GM21360 (cell line): ENCODE data around the gene CDC25C.
"Not testable (repeated sequence)": the region's sequence is repeated elsewhere in the genome, so short reads cannot be mapped to it uniquely, and the experiment has no call there.

Source experiments
- ATAC-seq: cut with Tn5 transposase; IDR thresholded peaks from one replicate; pipeline ENCODE4 v1.9.1; 2021; ENCODE audit warnings: mild to moderate bottlenecking, moderate library complexity; ENCODE audit not compliant: unreplicated experiment

Gene CDC25C

DNA sequence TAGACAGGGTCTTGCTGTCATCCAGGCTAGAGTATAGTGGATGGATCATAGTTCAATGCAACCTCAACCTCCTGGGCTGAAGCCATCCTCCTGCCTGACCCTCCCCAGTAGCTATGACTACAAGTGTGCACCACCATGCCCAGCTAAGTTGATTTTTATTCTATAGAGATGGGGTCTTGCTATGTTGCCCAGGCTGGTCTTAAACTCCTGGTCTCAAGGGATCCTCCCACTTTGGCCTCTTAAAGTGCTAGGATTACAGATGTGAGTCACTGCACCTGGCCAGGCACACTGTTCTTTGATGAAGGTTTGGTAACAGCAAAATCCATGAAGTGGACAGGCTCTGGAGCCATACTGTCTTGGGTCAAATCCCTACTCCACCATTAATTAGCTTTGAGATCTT is 50.7 kb downstream of the CDC25C start:
- no peak for ATAC-seq

DNA sequence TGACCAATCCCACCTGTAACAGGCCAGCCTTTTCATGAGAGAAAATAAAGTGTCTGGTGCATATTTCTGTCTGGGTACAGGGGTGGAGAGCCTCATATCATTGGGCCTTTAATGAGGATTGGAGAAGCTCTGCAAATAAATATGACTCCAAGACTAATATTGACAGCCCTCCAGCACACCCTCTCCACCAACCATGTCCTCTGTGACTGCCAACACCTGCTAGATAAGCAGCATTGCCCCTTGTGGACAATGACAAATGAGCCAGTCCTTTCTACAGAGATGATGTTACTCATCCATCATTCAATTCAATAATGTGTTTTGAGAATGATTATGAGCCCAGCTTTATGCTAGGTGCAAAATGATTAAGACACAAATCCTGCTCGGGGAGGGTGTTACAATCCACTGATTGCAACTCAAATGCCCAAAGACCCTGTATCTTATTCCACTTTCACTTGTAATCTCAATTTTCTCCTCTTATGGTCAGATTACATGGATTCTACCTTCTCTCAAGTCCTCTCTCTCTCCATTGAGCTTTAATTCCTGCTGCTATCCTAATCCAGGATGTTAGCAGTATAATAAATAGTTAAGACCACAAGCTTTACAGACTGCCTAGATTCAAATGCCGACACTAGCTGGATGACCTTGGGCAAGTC is 55.1 kb downstream of the CDC25C start:
- ATAC-seq = no peak

DNA sequence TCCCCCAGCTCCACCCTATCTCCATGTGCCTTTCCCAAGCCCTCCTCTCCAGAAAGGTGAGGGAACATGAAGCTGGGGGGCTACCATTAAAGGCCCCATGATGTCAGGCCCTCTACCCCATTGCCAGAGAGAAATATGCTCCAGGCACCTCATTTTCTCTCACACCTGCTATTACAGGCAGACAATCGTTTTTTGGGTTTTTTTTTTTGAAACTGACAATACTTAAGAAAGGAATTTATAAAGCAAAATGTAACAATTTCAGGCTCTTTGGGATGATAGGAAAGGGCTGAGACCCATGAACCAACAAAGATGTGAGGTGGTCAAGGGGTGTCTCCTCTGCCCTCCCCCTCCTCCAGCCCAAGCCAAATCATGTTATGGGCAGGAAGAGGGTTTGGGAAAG is 55.7 kb downstream of the CDC25C start:
- no peak for ATAC-seq

DNA sequence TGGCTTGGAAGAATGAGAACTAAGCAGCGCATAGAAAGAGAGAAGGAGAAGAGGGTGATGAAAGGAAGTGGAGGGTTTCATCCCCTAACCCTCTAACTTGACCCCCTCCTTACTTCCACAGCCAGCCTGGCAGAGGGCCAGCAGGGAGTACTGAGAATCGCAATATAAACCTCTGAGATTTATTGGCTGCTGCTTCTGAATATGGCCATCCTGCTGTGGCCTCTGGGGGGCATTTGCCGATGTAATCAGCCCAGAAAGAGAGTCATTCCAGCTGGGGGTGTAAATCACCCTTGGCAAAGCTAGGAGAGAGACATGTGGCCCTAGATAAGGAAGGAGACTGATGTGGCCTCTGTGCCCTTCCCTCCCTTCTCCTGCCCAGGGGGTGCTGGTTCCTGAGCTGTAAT is 56.2 kb downstream of the CDC25C start:
- ATAC-seq = no peak

DNA sequence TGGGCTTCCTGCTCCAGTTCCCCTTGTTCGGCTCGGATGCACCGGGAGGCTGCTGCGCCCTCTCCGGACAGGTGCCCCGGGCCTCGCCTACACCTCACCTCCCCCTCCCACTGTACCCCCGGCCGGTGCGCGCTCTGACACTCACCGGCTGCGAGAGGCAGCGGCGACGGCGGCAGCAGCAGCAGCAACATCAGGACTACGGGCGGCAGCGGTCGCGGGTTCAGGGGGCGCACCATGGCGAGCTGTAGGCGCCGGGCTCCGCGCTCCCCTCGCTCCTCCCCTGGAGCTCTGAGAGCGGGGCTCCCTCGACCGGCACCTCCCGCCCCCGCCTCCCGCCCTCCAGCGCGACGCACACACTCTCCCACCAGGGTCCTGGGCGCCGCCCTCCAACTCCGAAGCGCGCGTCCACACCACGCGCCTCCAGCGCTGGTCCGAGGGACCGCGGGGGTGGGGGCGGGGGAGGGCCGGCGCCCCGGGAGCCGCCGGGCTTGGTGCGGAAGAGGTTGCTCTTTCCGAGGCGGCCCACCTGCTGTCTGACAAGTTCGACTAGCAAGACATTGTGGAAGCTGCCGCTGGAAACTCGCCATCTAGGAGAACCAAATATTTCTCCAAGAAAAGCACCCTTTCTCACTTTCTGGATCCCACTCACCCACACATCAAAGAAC is 57.3 kb downstream of the CDC25C start, which contains the start of gene GFRA3:
Gene GFRA3 (minus strand): TSS at position 433 of the 665 bp plus-strand sequence. CDS start 197 bp downstream, at position 236.
- ATAC-seq = no peak

DNA sequence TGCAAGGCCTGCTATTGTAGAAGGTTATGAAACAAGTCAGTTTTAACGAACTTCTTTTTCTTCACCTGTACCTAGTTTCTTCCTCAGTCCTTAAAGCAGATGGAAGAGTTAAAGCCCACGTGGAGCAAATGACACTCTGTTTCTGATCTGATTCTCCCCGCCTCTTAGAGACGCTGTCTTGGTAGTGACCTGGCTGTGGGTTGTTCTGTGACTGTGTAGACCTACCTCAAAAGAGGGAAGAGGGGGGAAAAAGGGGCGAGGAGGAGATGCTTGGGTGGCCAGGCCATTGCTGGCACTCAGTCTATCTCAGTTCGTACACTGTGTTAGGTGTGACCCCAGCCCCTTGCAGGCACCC is 57.8 kb downstream of the CDC25C start:
- no peak for ATAC-seq

DNA sequence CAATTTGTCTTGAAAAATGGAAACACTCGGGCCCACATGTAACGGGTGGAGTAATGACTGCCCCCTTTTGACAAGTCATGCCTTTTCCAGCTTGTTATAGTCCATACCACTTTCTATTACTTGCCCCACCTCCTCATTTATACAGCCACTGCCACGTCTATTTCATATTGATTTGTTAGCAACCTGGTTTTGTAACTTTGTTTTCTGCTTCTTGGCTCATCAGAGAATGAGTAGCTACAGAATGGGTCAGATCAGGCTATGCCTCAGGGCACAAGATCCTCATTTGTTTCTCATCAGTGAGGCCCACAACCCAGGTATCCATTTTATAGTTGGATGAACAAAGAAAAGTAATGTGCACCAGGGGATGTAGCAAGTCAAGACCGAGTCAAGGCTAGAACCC is 58.9 kb downstream of the CDC25C start:
- ATAC-seq = no peak

DNA sequence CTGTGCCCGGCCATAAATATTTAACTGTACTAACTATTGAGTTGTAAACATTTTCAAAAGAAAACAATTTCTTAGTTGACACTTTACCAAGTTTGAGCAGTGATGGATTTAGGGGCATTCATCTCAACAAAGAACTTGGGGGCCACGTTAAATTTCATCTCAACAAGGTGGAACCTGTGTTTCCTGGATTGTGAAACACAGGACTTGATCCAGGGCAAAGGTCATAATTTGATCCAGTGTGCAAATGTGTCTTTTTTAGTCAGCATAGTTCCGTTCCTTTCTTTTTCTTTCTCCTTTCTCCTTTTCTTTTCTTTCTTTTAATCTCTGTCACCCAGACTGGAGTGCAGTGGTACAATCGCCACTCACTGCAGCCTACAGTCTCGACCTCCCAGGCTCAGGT is 60.3 kb downstream of the CDC25C start:
- no peak for ATAC-seq

DNA sequence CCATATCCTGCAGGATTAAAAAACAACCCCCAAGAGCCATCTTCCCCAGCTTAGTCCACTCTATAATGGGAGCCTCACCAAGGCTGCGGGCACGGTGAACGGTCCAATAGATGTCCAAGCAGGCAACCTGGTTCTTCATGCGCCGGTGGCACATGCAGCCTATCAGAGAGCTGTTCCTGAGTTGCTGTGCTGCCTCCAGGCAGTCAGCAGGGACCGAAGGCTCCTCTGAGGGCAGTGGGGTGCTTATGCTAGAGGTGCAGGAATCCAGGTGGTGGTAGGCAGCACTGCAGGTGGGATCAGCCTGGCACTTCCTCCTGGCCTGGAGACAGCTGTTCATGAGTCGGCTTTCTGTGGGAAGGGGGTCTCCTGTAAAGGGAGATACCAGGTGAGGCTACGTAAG is 67.4 kb downstream of the CDC25C start:
- no peak for ATAC-seq

DNA sequence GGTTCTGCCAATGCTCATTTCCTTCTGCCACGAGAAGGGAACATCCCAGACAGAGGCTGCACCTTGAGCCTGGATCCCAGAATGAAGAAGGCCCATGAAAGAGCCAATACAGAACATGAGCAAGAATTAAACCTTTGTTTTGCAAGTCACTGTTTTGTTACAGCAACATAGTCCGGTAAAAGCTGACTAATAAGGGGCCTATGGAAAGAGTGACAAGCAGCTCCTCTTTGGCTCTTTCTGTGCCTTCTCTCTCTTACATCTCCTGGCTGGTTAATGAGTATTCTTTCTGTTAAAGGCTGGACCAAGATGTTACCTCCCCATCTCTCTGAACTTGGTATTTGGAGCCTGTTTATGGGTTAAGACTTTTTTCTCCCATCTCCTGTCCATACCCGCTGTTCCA is 68.0 kb downstream of the CDC25C start:
- ATAC-seq = no peak

DNA sequence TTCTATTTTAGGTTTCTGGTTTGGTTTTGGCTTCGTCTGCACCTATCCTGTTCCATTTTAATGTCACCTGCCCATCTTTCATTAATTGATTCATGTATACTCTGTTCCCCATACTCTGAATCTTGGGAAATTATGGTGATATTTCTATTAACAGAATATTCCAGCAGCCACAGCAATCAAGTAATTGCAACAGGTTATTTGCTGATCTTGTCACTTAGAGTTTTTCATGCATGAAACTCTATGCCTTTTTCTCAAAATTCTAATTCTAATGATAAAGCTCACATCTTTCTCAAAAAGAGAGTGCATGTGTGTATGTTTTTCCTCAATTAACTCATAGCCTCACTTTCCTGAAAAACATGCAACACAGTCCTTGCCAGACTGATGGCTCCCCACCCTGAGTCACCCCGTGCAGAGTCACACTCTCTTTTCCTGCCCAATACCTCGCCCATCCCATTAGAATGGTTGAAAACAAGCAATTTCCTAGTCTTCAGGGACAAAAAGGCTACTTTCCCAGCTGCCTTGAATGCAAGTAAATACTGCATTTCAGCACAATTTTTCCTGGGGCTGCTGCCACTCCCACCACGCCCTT is 72.8 kb downstream of the CDC25C start:
- ATAC-seq = no peak

DNA sequence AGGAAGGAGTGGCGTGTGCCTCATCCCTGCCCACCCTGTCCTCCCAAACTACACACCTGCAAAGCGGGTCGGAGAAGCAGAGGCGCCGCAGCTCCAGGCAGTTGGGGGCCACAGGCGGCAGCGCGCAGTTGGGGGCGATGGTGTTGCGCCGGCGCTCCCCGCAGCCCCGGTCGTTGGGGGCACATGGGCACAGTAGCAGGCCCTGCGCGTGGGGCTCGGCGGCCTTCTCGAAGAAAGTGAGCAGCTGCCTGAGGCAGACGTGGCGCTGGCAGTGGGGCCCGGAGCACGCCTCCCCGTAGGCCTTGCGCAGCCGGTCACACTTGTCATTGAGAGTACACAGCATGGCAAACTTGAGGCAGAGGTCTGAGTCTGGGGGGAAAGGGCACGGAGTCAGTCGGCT is 74.0 kb downstream of the CDC25C start:
- no peak for ATAC-seq

DNA sequence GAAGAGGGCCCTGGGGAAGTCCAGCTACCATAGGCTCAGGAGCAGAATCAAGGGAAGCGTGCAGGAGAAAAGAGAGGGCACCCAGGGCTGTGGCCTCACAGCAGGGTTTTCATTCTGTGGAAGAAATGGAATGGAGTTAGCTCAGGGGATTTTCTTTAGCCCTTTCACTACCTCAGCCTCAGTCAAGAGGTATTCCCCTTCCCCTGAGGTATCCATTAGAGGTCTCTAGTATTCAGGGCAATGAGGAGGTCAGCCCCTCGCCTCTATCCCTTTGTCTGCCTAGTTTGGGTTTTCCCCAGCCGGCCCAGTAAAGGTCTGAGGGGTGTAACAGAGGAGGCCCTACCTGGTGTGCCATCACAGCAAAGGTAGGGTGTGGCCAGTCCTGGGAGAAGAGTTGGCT is 78.7 kb downstream of the CDC25C start:
- ATAC-seq = no peak

DNA sequence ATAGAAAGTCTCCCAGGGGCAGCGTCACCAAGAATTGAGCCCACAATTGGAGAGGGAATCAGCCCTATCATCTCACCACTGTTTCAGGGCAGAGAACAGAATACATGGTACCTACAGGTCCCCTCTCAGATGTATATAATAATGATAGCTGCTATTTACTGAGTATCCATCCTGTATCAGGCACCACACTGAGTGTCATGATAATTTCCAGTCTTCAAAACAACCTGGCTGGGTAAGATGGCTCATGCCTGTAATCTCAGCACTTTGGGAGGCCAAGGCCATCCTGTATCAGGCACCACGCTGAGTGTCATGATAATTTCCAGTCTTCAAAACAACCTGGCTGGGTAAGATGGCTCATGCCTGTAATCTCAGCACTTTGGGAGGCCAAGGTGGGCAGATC is 83.8 kb downstream of the CDC25C start:
- not testable (repeated sequence) for ATAC-seq

DNA sequence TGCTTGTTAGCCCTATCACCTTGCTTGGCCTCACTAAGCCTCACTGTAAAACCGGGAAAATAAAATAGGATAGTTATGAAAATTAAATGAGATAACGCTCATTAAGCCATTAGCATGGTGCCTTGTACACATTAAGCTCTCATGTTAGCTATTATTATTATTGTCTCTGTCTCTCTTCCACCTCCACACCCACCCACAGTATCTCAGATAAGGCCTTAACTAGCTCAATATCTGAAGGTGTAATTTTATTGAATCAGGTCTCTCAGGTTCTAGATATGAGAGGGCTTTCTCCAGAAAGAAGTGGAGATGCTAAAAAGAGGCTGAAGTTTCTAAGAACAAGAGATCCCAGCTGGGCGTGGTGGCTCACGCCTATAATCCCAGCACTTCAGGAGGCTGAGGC is 84.8 kb downstream of the CDC25C start:
- no peak for ATAC-seq

DNA sequence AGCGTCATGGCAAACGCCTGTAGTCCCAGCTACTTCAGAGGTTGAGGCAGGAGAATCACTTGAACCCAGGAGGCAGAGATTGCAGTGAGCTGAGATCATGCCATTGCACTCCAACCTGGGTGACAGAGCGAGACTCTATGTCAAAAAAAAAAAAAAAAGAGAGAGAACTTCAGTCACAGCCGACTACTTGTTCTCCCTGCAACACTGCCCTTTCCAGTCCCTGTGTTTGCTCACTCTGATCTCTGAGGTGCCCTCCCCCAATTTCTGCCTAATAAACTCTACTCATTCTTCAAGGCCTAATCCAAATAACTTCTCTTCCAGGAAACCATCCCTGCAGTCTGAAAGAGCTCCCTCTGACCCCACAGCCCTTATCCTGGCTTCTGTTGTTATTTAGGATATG is 85.3 kb downstream of the CDC25C start:
- ATAC-seq = no peak

DNA sequence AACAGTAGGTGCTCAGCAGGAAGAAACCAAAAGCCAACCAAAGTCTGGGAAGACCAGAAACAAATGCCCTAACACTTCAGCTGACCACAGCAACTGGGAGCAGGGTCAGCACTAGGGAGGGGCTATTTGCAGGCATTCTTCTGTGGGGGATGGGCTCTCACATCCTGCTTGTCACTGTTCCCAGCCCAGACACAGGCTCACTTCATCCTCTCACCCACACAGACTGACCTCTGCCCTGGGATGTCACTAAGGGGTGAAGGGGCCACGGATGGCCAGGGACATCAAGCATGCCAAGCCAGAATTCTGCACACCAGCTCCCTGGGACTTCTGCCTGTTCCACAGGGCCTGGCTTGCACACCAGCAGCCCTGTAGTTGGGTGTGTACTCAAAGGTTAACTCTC is 85.9 kb downstream of the CDC25C start:
- no peak for ATAC-seq

DNA sequence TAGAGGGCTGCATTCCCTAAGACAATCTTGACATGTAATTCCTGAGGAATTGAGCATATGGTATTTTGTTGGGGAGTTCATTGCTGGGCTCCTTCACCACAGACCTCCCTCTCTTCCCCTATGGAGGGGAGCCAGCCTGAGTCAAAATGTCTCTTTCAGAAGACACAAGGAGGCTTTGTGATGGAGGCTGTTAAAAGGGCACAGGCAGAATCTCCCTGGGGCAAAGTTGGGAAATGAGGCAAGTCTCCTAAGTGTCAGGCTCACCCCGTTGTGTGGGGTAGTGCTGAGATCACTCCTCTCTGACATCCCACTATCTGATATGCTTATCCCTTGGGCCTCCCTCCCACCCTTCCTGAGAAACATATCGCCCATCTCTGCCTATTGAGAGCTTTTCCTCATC is 87.8 kb downstream of the CDC25C start:
- ATAC-seq = no peak

DNA sequence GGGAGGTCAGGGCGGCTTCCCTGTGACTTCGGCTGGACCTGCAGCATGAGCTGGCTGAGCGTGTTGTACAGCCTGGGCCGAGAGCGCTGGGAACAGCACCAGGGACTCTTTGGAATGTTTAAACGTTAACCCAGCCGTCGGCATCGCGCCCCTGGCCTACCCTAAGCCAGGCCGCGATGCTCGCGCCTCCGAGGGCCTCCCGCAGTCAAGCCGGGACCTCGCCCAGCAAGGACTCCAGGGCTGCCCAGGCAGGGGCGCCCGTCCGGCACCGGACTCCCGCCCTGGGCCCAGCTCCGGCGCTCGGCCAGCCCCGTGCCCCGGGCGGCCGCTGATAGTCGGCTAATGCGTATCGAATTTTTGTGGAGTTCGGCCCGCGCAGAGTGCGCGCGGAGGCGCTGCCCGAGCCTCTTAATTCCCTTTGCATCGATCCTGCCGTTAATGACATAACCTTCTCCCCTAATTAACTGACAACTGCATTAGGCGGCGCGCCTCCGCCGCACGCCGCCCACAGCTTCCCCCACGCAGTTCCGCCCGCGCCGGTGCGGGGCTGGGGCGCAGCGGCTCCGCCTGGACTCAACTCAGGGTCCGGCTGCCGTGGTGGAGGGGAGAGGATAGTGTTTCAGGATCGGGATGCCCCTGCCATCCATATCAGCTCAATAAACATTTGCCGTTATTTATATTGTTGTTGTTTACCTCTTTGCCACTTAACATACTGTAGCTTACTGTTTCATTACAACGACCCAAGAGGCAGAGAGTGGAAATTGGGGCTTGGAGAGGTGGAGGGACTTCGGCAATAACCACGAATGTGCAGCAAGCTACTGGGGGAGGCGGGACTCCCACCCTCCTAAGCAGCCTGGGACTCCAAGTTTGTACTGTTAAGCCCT is 89.7 kb downstream of the CDC25C start:
- ATAC-seq = no peak

DNA sequence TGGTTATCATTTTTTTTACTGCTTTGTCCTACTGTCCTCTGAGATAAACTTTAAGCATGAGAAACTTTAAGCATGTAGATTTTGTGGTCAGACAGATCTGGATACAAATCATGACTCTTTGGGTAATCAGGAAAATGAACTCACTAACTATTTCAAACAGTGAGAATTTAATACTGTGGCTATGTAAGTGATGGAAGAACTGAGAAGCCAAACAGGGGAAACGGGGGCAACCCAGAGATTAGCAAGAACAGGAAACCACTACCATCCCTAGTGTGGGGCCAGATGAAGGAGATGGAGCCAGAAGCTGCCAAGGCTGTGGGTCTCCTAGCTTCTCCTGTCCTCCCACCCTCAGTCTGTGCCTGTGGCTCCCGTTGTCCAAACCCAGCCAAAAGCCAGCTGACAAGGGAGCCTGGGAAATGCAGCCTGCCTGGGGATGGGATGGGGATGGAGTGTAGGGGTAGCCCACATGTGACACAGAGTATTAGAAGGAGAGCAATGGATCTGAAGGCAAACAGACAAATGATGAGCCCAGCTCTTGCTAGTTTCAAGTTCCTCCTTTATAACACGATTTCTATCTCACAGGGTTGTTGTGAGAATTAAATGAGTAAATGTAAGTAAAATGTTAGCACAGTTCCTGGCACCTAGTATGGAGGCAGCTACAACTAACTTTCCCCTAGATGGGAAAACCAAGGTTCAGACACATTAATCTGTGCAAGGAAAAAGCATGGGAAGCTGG is 90.8 kb downstream of the CDC25C start:
- no peak for ATAC-seq

DNA sequence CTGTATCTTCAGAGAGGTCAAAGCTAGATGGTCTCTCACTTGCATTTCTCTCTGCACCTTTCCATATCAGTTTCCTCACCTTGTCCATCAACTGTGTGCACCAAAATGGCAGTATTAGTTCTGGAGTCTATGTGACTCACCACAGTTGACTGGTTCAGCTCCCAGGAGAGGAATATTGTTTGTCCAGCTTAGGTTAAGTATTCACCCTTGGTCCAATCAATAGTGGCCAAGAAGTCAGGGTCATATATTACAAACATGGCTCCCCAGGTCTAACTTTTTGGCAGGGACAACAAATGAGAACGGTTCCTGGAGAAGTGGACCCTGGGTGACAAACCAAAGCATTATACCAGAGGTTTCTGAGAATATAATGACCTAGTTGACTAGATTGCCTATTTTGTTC is 93.6 kb downstream of the CDC25C start:
- no peak for ATAC-seq
